K562 (cell line): ENCODE measurements around the gene RSPH9. TPM values are rescaled to one million over a fixed set of nuclear protein-coding genes. Genes with fewer than 3 reads are reported as not detected.
A peak's percentile ranks its signal among the peaks of the same experiment; 100 is the strongest.

Experiments
- CHD4 ChIP-seq: fragments of 200-600 bp; sonication (generic); IDR thresholded peaks from 3 replicates; pipeline ENCODE4 v1.6.1; 2012; ENCODE audit warnings: low read depth, mild to moderate bottlenecking, mixed read lengths, low read length, inconsistent platforms; ENCODE audit not compliant: insufficient read depth, insufficient replicate concordance, poor library complexity, severe bottlenecking
- EZH2 ChIP-seq: IDR thresholded peaks from 2 replicates; pipeline ENCODE4 v1.6.1; 2012; ENCODE audit warnings: low read depth, mild to moderate bottlenecking, inconsistent platforms, low read length, borderline replicate concordance
- HNRNPL ChIP-seq: fragments of 200-400 bp; formaldehyde crosslinking; IDR thresholded peaks from 2 replicates; pipeline ENCODE4 v1.6.1; 2017; ENCODE audit warnings: low read depth, mild to moderate bottlenecking, low read length
- IFI16 ChIP-seq: fragments of 250-450 bp; sonication (Bioruptor Pico); IDR thresholded peaks from 2 replicates; pipeline ENCODE4 v2.1.2; 2022; ENCODE audit warnings: mild to moderate bottlenecking, inconsistent platforms
- MAZ ChIP-seq, 2 experiments: fragments of 450-650 bp in 1 of 2; sonication (generic) in 1 of 2; formaldehyde crosslinking; IDR thresholded peaks in 1 of 2; conservative IDR thresholded peaks in 1 of 2; 2 replicates each; pipeline versions ENCODE4 v1.4.0 to v1.5.0; 2020; ENCODE audit warnings: mild to moderate bottlenecking in 1 of 2, missing genetic modification reagents in 1 of 2
- OTX1 ChIP-seq: fragments of 450-650 bp; formaldehyde crosslinking; IDR thresholded peaks from 2 replicates; pipeline ENCODE4 v1.4.0; 2022; ENCODE audit warnings: mild to moderate bottlenecking
- PKNOX1 ChIP-seq: fragments of 450-650 bp; IDR thresholded peaks from 2 replicates; pipeline ENCODE4 v1.6.1; 2016
- POLR2B ChIP-seq: fragments of 450-650 bp; IDR thresholded peaks from 2 replicates; pipeline ENCODE4 v1.6.1; 2018; ENCODE audit warnings: low read depth; ENCODE audit not compliant: partially characterized antibody
- RBM15 ChIP-seq: fragments of 200-400 bp; formaldehyde crosslinking; IDR thresholded peaks from 2 replicates; pipeline ENCODE4 v1.6.1; 2018; ENCODE audit warnings: mild to moderate bottlenecking, low read length, moderate library complexity; ENCODE audit not compliant: insufficient read depth
- SAP30 ChIP-seq: fragments of 200-600 bp; sonication (generic); IDR thresholded peaks from 2 replicates; pipeline ENCODE4 v1.6.1; 2012; ENCODE audit warnings: borderline replicate concordance, low read depth, mild to moderate bottlenecking, moderate library complexity, low read length, control low read depth, inconsistent platforms; ENCODE audit not compliant: insufficient read depth, poor library complexity, severe bottlenecking
- SIN3A ChIP-seq, 2 experiments: fragments of 150-350 bp in 1 of 2; IDR thresholded peaks; 2 replicates each; pipeline ENCODE4 v1.6.1; 2011 to 2016; ENCODE audit warnings: borderline replicate concordance in 2 of 2, low read depth in 2 of 2, low read length in 2 of 2, mild to moderate bottlenecking in 2 of 2, moderate library complexity in 2 of 2; ENCODE audit not compliant: control insufficient read depth in 1 of 2
- SRF ChIP-seq, 2 experiments: fragments of 250-450, 450-650 bp in 1 of 2; sonication (Bioruptor Pico) in 1 of 2; sonication (generic) in 1 of 2; formaldehyde crosslinking; IDR thresholded peaks; 2 replicates each; pipeline versions ENCODE4 v1.5.0 to v1.5.1; 2020 to 2022; ENCODE audit warnings: mild to moderate bottlenecking in 1 of 2, missing genetic modification reagents in 1 of 2
- WHSC1 ChIP-seq: IDR thresholded peaks from one replicate; pipeline ENCODE4 v1.6.1; 2012; ENCODE audit warnings: low read length, control low read depth, inconsistent platforms
- ZHX1 ChIP-seq: fragments of 150-350 bp; conservative IDR thresholded peaks from 2 replicates; pipeline ENCODE4 v1.6.1; 2014; ENCODE audit warnings: low read length
- ZNF778 ChIP-seq: fragments of 450-650 bp; formaldehyde crosslinking; IDR thresholded peaks from 2 replicates; pipeline ENCODE4 v1.4.0; 2020; ENCODE audit warnings: mild to moderate bottlenecking, moderate library complexity
- polyA plus RNA-seq, 8 experiments: library from polyadenylated mRNA; depleted of rRNA in 4 of 8; stranded (reverse) in 5 of 8; unstranded in 3 of 8; fragments of >200 nt; fragmentation: Nextera tagmentation in 2 of 8; fragmentation: Illumina TruSeq in 1 of 8; extraction: Ambion mirVana in 2 of 8; extraction: Trizol in 1 of 8; gene quantifications; 2 replicates each; pipeline versions ENCODE4 v1.2.1 to v1.2.3, GENCODE V29; 2011 to 2014; ENCODE audit warnings: inconsistent platforms in 1 of 8, missing spikeins in 1 of 8
- total RNA-seq, 7 experiments: library from RNA; depleted of rRNA in 6 of 7; stranded (reverse); fragments of >200 nt in 6 of 7; fragmentation: Illumina TruSeq in 2 of 7; extraction: Trizol in 2 of 7; gene quantifications; 2 replicates each; pipeline versions ENCODE4 v1.2.1 to v1.2.3, GENCODE V29; 2011 to 2021; ENCODE audit warnings: low replicate concordance in 1 of 7
- TF ChIP-seq, protein P1 (sequence below): fragments of 450-650 bp; formaldehyde crosslinking; IDR thresholded peaks from 2 replicates; pipeline ENCODE4 v1.4.0; 2022; ENCODE audit warnings: mild to moderate bottlenecking, moderate library complexity

The RSPH9 gene
- total and polyA plus RNA-seq, 9 of the 15 experiments (the other 6 are each of a cell fraction or from before 2014, with no cell fraction given) = 0.05 to 0.60 (median 0.39) TPM; not detected in 6

DNA sequence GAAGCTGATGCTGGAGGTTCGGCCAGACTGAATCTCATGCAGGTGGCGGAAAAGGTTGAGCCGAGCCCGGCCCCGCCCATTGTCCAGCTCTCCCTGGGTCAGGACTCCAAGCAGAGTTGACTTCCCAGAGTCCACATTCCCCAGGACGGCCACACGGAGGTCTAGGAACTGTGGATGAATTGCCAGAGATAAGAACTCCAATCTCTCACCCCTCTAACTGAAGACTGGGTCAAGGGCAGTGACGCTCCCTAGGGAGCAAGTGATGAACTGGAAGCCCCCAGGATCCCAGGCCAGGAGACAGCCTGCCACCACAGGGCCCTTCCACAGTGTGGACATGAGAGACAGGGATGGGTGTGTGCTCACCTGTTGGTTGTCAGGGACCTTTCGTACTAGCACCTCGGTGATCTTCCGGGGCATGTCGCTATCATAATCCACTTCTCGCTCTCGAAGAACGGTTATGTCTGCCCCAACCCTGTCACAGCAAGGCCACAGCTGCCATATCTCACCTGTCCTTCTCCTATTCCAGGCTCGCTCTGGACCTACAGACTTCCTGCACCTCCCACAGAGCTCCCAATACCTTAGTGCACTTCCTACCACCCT, 19.3 kb upstream of the RSPH9 start (continued):
- no peak for TF ChIP-seq ZHX1
- peak; percentile 11 for TF ChIP-seq POLR2B
- no peak for TF ChIP-seq SAP30
- peak; percentile 85 for TF ChIP-seq WHSC1
- no peak for TF ChIP-seq HNRNPL
- TF ChIP-seq RBM15 = no peak
- no peak for TF ChIP-seq SIN3A (IDR thresholded peaks at IDR 0.05; ENCODE audit: borderline replicate concordance in 2 of 2, control insufficient read depth in 1 of 2, low read depth in 2 of 2, low read length in 2 of 2)
- TF ChIP-seq IFI16 (CRISPR knock-in tag) = 0 out of 2 replicates have a peak, but pooled peaks have one; percentile 40
- 0 out of 4 replicates have a peak, but pooled peaks have one; percentile 37 to 67 for TF ChIP-seq SRF (CRISPR knock-in tag; IDR thresholded peaks at IDR 0.05)
- TF ChIP-seq CHD4 = no peak
- TF ChIP-seq MAZ (CRISPR knock-in tag; conservative IDR thresholded peaks at IDR 0.05 in 1 of 2, IDR thresholded peaks at IDR 0.05 in 1 of 2) = peak; percentile 12 to 14; a peak in 1 of 4 replicates
- no peak for TF ChIP-seq PKNOX1
- TF ChIP-seq OTX1 = peak; percentile 81
- TF ChIP-seq, protein P1, sequence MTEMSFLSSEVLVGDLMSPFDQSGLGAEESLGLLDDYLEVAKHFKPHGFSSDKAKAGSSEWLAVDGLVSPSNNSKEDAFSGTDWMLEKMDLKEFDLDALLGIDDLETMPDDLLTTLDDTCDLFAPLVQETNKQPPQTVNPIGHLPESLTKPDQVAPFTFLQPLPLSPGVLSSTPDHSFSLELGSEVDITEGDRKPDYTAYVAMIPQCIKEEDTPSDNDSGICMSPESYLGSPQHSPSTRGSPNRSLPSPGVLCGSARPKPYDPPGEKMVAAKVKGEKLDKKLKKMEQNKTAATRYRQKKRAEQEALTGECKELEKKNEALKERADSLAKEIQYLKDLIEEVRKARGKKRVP (CRISPR knock-in tag) = no peak
- TF ChIP-seq EZH2 = no peak
- TF ChIP-seq ZNF778 (CRISPR knock-in tag) = no peak
